ENCODE data around the gene HSP90AB1.

- TF ChIP-seq, protein P1, sequence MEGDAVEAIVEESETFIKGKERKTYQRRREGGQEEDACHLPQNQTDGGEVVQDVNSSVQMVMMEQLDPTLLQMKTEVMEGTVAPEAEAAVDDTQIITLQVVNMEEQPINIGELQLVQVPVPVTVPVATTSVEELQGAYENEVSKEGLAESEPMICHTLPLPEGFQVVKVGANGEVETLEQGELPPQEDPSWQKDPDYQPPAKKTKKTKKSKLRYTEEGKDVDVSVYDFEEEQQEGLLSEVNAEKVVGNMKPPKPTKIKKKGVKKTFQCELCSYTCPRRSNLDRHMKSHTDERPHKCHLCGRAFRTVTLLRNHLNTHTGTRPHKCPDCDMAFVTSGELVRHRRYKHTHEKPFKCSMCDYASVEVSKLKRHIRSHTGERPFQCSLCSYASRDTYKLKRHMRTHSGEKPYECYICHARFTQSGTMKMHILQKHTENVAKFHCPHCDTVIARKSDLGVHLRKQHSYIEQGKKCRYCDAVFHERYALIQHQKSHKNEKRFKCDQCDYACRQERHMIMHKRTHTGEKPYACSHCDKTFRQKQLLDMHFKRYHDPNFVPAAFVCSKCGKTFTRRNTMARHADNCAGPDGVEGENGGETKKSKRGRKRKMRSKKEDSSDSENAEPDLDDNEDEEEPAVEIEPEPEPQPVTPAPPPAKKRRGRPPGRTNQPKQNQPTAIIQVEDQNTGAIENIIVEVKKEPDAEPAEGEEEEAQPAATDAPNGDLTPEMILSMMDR (conservative IDR thresholded peaks at IDR 0.05): no peak
- TF ChIP-seq ZFX (IDR thresholded peaks at IDR 0.05): no peak
These were observed 18.9 kb upstream of the HSP90AB1 start for GRCh38 chr6:44228031-44228430.
